GM23338 (cell line): Measurements from ENCODE around the gene ATAD1.

Experiments
- CREB1 ChIP-seq: fragments of 250-450 bp; sonication (Bioruptor Pico); IDR thresholded peaks from 2 replicates; pipeline ENCODE4 v1.5.0; 2020; ENCODE audit warnings: low read depth, mild to moderate bottlenecking, moderate library complexity
- CTCF ChIP-seq, 2 experiments: fragments of 200-600 bp in 1 of 2; sonication (generic) in 1 of 2; conservative IDR thresholded peaks; 2 replicates each; pipeline versions ENCODE4 v1.5.1 to v1.6.1; 2016 to 2017; ENCODE audit warnings: antibody characterized with exemption in 2 of 2, low read depth in 2 of 2, mild to moderate bottlenecking in 2 of 2, moderate library complexity in 1 of 2
- ETS1 ChIP-seq: IDR thresholded peaks from 2 replicates; pipeline ENCODE4 v1.6.1; 2016; ENCODE audit warnings: antibody characterized with exemption
- EZH2 ChIP-seq: fragments of 200-600 bp; sonication (generic); IDR thresholded peaks from one replicate; pipeline ENCODE4 v1.8.0; 2017; ENCODE audit warnings: antibody characterized with exemption, mild to moderate bottlenecking, low read depth; ENCODE audit not compliant: unreplicated experiment
- EZH2phosphoT487 ChIP-seq: fragments of 200-600 bp; sonication (generic); IDR thresholded peaks from one replicate; pipeline ENCODE4 v1.8.1; 2018; ENCODE audit warnings: antibody characterized with exemption; ENCODE audit not compliant: unreplicated experiment
- JUNB ChIP-seq: IDR thresholded peaks from one replicate; pipeline ENCODE4 v1.6.1; 2016; ENCODE audit warnings: antibody characterized with exemption; ENCODE audit not compliant: unreplicated experiment
- NANOG ChIP-seq: IDR thresholded peaks from 2 replicates; pipeline ENCODE4 v1.6.1; 2016; ENCODE audit warnings: antibody characterized with exemption, borderline replicate concordance
- POLR2AphosphoS5 ChIP-seq: IDR thresholded peaks from 2 replicates; pipeline ENCODE4 v1.6.1; 2016; ENCODE audit warnings: antibody characterized with exemption, low read depth
- REST ChIP-seq: IDR thresholded peaks from one replicate; pipeline ENCODE4 v1.6.1; 2018; ENCODE audit warnings: antibody characterized with exemption; ENCODE audit not compliant: unreplicated experiment
- STAT1 ChIP-seq: IDR thresholded peaks from one replicate; pipeline ENCODE4 v1.6.1; 2016; ENCODE audit warnings: antibody characterized with exemption; ENCODE audit not compliant: unreplicated experiment
- ZNF114 ChIP-seq: fragments of 250-450 bp; sonication (Bioruptor Pico); IDR thresholded peaks from 2 replicates; pipeline ENCODE4 v1.5.0; 2020; ENCODE audit warnings: mild to moderate bottlenecking, moderate library complexity
- ZNF331 ChIP-seq: fragments of 250-450 bp; sonication (Bioruptor Pico); IDR thresholded peaks from 2 replicates; pipeline ENCODE4 v1.5.0; 2020; ENCODE audit warnings: low read depth, mild to moderate bottlenecking, moderate library complexity
- ZNF462 ChIP-seq: fragments of 250-450 bp; sonication (Bioruptor Pico); IDR thresholded peaks from 2 replicates; pipeline ENCODE4 v1.5.0; 2020; ENCODE audit warnings: mild to moderate bottlenecking, moderate library complexity

GRCh38 chr10:87740254-87740655, 77.8 kb downstream of the ATAD1 start:
- TF ChIP-seq POLR2AphosphoS5 (no peak), REST (no peak), CTCF (conservative IDR thresholded peaks at IDR 0.05; ENCODE audit: low read depth in 2 of 2) (no peak), EZH2 (no peak), EZH2phosphoT487 (no peak), ZNF462 (CRISPR knock-in tag) (no peak), STAT1 (no peak), CREB1 (CRISPR knock-in tag) (no peak), JUNB (no peak), NANOG (no peak), ETS1 (no peak), ZNF114 (CRISPR knock-in tag) (no peak), ZNF331 (no peak)
